ENCODE data around the gene SH2D1A. TPM values are rescaled to one million over a fixed set of nuclear protein-coding genes. Genes with fewer than 3 reads are reported as not detected.
A peak's percentile ranks its signal among the peaks of the same experiment; 100 is the strongest.

SH2D1A gene
- polyA plus RNA-seq, 3 donors from 2014 or later: 127 to 164 (median 136) TPM

DNA sequence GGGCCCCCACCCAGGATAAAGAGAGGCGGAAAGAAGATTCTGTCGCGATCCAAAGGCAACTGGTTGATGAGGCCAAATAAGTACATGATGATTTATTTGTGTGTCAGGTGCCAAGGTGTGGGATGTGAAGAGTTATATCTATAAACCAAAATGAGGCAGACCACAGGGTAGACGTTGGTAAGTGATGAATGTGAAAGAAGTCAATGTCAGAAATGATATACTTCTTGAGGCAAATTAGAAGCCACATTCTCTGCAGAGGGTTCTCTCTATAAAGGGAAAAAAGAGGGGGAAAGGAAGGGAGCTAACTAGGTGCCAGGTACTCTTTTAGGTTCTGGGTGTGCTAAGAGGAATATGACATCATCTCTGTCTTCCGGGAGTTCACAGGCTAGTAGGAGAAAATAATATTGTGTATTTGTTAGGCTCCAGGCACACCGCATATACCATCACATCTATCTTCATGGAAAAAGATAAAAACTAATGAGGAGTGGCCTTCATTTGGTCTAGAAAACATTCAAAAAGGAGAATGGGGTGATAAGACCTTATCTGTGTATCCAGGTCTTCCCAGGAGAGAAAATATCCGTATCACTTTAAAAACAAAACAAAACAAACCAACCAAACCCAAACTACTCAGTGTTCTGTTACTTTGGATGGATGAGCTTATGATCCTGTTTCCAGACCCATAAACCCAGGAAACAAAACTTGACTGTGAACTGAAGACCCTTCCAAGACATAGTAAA lies 4.8 kb upstream of the SH2D1A start:
- H3K9me3 Mint-ChIP-seq: no peaks in the 10 kb centered on the region
- no peaks in the 10 kb centered on the region for H3K36me3 Mint-ChIP-seq
- peaks cover 4 to 8% (median 5%) of the 10 kb centered on the region in 3 donors for H3K27me3 Mint-ChIP-seq (ENCODE audit: low read depth in 3 of 3)
- H3K4me3 Mint-ChIP-seq: peak overlapping the region; percentile 34 to 75 (median 53)
- H3K4me1 Mint-ChIP-seq: peaks cover 64 to 82% of the 10 kb centered on the region in 2 donors
- H3K27ac Mint-ChIP-seq: peak overlapping the region; percentile 91 to 94 (median 92)
- peak in 2 of 3 donors; percentile 20 to 31 for DNase-seq

- Mint-ChIP-seq H3K9me3 (no peaks in the 10 kb centered on the region), H3K27me3 (ENCODE audit: low read depth in 3 of 3) (peaks cover 4 to 9% (median 5%) of the 10 kb centered on the region in 3 donors), H3K4me3 (peak overlapping the region; percentile 53 to 75 (median 60)), H3K4me1 (peaks cover 64 to 79% of the 10 kb centered on the region in 2 donors), H3K36me3 (no peaks in the 10 kb centered on the region), H3K27ac (peak overlapping the region; percentile 91 to 94 (median 92))
- DNase-seq: peak; percentile 35 to 51 (median 49)
These were observed 4.0 kb upstream of the SH2D1A start for GRCh38 chrX:124342174-124342867.

DNA sequence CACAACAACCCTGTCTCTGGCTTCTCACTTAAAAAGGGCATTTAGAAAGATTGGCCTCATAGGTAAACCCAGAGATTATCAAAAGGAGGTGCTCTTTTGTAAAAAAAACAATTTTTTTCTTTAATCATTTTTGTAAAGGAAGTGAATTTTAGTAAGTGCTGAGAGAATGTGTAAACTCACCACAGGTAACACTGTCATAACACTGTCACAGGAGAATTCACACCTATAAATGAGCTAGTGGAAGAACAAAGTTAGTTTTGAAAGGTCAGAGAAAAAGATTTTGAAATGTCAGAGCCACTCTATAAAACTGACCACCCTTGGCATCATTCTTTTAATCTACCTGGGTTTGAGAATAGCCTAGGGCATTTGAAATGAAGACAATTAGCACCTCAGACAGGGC lies 3.3 kb upstream of the SH2D1A start:
- H3K9me3 Mint-ChIP-seq: no peaks in the 10 kb centered on the region
- peak overlapping the region; percentile 91 to 94 (median 92) for H3K27ac Mint-ChIP-seq
- no peaks in the 10 kb centered on the region for H3K36me3 Mint-ChIP-seq
- peak overlapping the region; percentile 53 to 75 (median 60) for H3K4me3 Mint-ChIP-seq
- H3K27me3 Mint-ChIP-seq (ENCODE audit: low read depth in 3 of 3): peaks cover 4 to 9% (median 5%) of the 10 kb centered on the region in 3 donors
- peak; percentile 60 to 66 (median 62) for DNase-seq
- peaks cover 64 to 72% of the 10 kb centered on the region in 2 donors for H3K4me1 Mint-ChIP-seq

DNA sequence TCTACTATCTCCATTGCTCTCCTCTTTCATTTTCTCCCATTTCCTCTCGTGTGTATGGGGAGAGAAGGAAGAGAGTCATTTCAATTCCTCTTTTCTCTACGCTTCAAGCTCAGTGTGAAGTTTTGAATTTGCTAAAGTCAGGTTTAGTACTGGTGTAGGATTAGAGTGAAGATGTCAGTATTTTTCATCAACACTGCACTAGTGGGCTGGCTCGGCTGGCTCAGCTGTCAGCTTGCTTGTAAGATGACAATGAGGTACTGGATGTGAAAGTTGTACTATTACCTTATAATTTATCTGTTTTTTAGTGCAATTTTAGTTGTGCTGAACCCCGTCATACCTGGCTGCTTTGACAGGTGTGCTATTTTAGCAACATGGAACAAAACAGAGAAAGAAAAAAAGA lies 2.1 kb upstream of the SH2D1A start:
- Mint-ChIP-seq H3K9me3 (no peaks in the 10 kb centered on the region), H3K27ac (peak overlapping the region; percentile 91 to 94 (median 92)), H3K27me3 (ENCODE audit: low read depth in 3 of 3) (peaks cover 4 to 9% (median 5%) of the 10 kb centered on the region in 3 donors), H3K4me1 (peaks cover 63 to 78% of the 10 kb centered on the region in 2 donors), H3K36me3 (no peaks in the 10 kb centered on the region), H3K4me3 (peak overlapping the region; percentile 14 to 75 (median 53))
- DNase-seq: no peak

- DNase-seq: no peak
- Mint-ChIP-seq H3K36me3 (no peaks in the 10 kb centered on the region), H3K9me3 (no peaks in the 10 kb centered on the region), H3K4me1 (peaks cover 54 to 69% of the 10 kb centered on the region in 2 donors), H3K27ac (peak overlapping the region; percentile 89 to 97 (median 92)), H3K27me3 (ENCODE audit: low read depth in 3 of 3) (peaks cover 0 to 9% (median 4%) of the 10 kb centered on the region in 3 donors), H3K4me3 (peak overlapping the region; percentile 89 to 98 (median 97))
These were observed 496 bp downstream of the SH2D1A start for GRCh38 chrX:124346877-124347241.

DNA sequence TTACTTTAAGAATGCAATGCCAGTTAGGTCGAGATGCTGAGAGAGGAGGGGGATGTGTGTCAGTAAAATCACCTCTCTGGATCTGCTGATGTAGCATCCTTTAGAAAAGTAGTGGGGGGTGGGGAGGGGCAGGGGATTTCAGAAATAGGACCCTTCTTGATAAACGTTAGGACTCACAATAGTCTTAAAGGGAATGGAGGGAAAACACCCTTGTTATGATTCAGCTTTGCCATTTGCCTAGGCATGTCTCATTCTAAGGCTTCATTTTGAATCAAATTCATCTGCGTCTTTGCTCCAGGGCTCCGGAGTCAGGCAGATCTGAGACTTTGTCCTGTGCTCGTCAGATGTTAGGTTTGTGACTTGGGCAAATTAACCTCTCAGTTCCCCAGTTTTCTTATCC lies 879 bp downstream of the SH2D1A start:
- Mint-ChIP-seq H3K36me3 (no peaks in the 10 kb centered on the region), H3K27me3 (ENCODE audit: low read depth in 3 of 3) (peaks cover 0 to 9% (median 4%) of the 10 kb centered on the region in 3 donors), H3K9me3 (no peaks in the 10 kb centered on the region), H3K27ac (peak overlapping the region; percentile 89 to 97 (median 92)), H3K4me3 (peak overlapping the region; percentile 89 to 98 (median 97)), H3K4me1 (peaks cover 52 to 68% of the 10 kb centered on the region in 2 donors)
- no peak for DNase-seq

GRCh38 chrX:124348182-124348581 lies 1.8 kb downstream of the SH2D1A start:
- Mint-ChIP-seq H3K4me3 (peak overlapping the region; percentile 89 to 98 (median 97)), H3K36me3 (no peaks in the 10 kb centered on the region), H3K9me3 (no peaks in the 10 kb centered on the region), H3K4me1 (peaks cover 49 to 68% of the 10 kb centered on the region in 2 donors), H3K27ac (peak overlapping the region; percentile 84 to 97 (median 90)), H3K27me3 (ENCODE audit: low read depth in 3 of 3) (peaks cover 0 to 6% (median 4%) of the 10 kb centered on the region in 3 donors)
- DNase-seq: no peak

DNA sequence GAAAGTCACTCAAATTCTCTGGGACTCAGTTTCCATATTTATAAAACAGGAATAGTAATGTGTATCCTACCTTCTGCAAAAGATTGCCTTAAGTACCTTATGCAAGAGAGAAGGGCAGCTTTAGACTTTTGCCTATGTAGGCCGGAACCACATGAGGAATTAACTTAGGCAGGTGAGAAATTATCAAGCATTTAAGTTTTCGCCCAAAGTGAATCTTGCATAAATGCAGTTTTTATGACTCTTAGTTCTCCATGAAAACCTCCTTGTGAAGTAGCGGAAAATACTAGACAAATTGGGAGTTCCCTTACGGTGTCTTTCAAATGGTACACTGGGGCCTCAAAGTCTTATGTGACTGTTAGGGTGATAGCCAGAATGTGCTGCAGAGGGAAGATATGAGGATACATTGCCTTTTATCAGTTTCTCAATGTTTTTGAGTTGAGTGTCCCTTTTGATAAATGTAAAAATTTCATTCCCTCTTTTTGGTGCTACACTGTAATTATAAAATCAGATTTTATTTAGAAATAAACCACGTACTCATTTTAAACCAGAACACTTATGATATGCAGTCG lies 2.6 kb downstream of the SH2D1A start:
- Mint-ChIP-seq H3K27me3 (ENCODE audit: low read depth in 3 of 3) (peaks cover 0 to 6% (median 4%) of the 10 kb centered on the region in 3 donors), H3K4me1 (peaks cover 48 to 68% of the 10 kb centered on the region in 2 donors), H3K36me3 (no peaks in the 10 kb centered on the region), H3K9me3 (no peaks in the 10 kb centered on the region), H3K27ac (peak overlapping the region; percentile 84 to 97 (median 90)), H3K4me3 (peak overlapping the region; percentile 89 to 98 (median 97))
- no peak for DNase-seq

DNA sequence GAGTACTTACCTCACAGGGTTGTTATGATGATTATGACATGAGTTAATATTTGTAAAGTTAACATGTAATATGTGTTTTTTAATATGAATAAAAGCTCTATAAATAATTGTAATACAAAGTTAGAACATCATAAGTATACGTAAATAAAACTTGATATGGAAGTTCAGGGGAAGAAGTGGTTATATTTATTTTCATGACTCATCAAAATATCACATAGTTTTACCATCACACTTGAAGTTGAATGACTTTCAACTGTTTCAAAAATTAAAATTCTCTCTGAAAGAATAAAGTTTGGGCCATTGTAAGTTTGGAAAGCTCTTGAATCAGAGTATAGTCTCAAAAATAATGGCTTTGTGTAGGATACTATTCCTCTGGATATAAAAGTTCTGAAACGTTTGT lies 8.3 kb downstream of the SH2D1A start:
- Mint-ChIP-seq H3K27ac (peak overlapping the region; percentile 65 to 87 (median 78)), H3K4me3 (peak overlapping the region in 4 of 5 donors; percentile 5 to 77 (median 50)), H3K9me3 (no peaks in the 10 kb centered on the region), H3K27me3 (ENCODE audit: low read depth in 3 of 3) (peaks cover 0 to 3% (median 1%) of the 10 kb centered on the region in 3 donors), H3K4me1 (peaks cover 63 to 75% of the 10 kb centered on the region in 2 donors), H3K36me3 (peaks cover 0 to 4% (median 0%) of the 10 kb centered on the region in 3 donors)
- DNase-seq: no peak

GRCh38 chrX:124358800-124359383 lies 12.5 kb downstream of the SH2D1A start:
- H3K9me3 Mint-ChIP-seq: no peaks in the 10 kb centered on the region
- H3K36me3 Mint-ChIP-seq: peaks cover 0 to 9% (median 0%) of the 10 kb centered on the region in 3 donors
- DNase-seq: no peak
- H3K4me1 Mint-ChIP-seq: peaks cover 62 to 73% of the 10 kb centered on the region in 2 donors
- peaks cover 0 to 3% (median 1%) of the 10 kb centered on the region in 3 donors for H3K27me3 Mint-ChIP-seq (ENCODE audit: low read depth in 3 of 3)
- peak overlapping the region; percentile 69 to 82 (median 71) for H3K4me3 Mint-ChIP-seq
- H3K27ac Mint-ChIP-seq: peak overlapping the region; percentile 69 to 90 (median 80)

DNA sequence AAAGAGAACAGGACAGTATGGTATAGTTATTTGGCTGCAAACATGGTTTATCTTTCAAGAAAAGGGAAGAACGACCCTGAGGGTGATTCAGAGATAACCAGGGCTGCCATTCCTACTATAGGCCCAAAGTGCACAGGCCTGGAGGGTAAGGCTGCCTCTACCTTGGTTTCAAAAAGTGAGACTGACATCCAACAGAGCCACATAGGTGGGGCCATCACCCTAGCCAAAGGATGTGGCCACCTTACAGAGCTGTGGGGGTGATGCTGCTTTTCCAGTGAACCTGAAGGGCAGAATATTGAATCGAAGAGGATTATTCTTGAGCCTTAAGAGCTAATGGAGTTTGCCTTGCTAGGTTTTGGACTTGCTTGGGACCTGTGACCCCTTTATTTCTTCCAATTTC lies 15.7 kb downstream of the SH2D1A start:
- Mint-ChIP-seq H3K4me1 (peaks cover 48 to 70% of the 10 kb centered on the region in 2 donors), H3K36me3 (peaks cover 0 to 6% (median 0%) of the 10 kb centered on the region in 3 donors), H3K27me3 (ENCODE audit: low read depth in 3 of 3) (peaks cover 0 to 4% (median 0%) of the 10 kb centered on the region in 3 donors), H3K27ac (peak overlapping the region; percentile 46 to 90 (median 86)), H3K9me3 (no peaks in the 10 kb centered on the region), H3K4me3 (peak overlapping the region; percentile 45 to 76 (median 63))
- DNase-seq: peak in 2 of 3 donors; percentile 26 to 38

- peaks cover 0 to 4% (median 0%) of the 10 kb centered on the region in 3 donors for H3K36me3 Mint-ChIP-seq
- H3K4me3 Mint-ChIP-seq: peak overlapping the region; percentile 45 to 76 (median 63)
- peaks cover 42 to 70% of the 10 kb centered on the region in 2 donors for H3K4me1 Mint-ChIP-seq
- H3K27me3 Mint-ChIP-seq (ENCODE audit: low read depth in 3 of 3): peaks cover 0 to 2% (median 0%) of the 10 kb centered on the region in 3 donors
- peak overlapping the region; percentile 46 to 90 (median 86) for H3K27ac Mint-ChIP-seq
- no peaks in the 10 kb centered on the region for H3K9me3 Mint-ChIP-seq
- no peak for DNase-seq
These were observed 16.4 kb downstream of the SH2D1A start for GRCh38 chrX:124362761-124363160.

DNA sequence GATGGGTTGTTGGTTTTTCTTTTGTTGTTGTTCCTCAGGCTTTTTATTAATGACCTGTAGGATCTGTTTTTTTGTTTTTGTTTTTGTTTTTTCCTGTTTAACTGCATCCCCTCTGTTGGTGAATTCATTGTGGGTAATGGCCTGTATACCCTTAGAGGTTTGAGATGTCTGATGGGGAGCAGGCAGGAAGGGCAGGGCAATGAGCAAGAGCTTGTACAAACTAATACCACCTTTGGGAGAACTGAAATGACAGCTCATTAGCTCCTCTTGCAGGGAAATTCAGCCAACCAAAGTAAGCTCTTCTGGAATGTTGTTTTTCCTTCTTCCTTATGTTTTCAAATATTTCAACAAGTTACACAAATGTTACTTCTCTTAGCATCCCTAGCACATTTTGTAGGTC lies 23.4 kb downstream of the SH2D1A start:
- peaks cover 0 to 10% (median 0%) of the 10 kb centered on the region in 3 donors for H3K27me3 Mint-ChIP-seq (ENCODE audit: low read depth in 3 of 3)
- no peak for DNase-seq
- peak overlapping the region in 5 of 6 donors; percentile 25 to 85 (median 68) for H3K27ac Mint-ChIP-seq
- peaks cover 0 to 12% (median 4%) of the 10 kb centered on the region in 3 donors for H3K36me3 Mint-ChIP-seq
- H3K4me1 Mint-ChIP-seq: peaks cover 27 to 48% of the 10 kb centered on the region in 2 donors
- H3K4me3 Mint-ChIP-seq: peak overlapping the region in 3 of 5 donors; percentile 4 to 56 (median 9)
- no peaks in the 10 kb centered on the region for H3K9me3 Mint-ChIP-seq
